Endothelial cell (in vitro differentiated cells): Measurements from ENCODE around the gene CYTH2. TPM values are rescaled to one million over a fixed set of nuclear protein-coding genes. Genes with fewer than 3 reads are reported as not detected.
A peak's percentile ranks its signal among the peaks of the same experiment; 100 is the strongest.

Experiments used
- DNase-seq: peaks from one replicate; pipeline ENCODE4 v3.0.0; 2021; ENCODE audit warnings: low spot score
- H3K27ac Mint-ChIP-seq: one replicate; pipeline ENCODE4 v1.8.0; 2021; ENCODE audit warnings: mixed read lengths, inconsistent platforms; ENCODE audit not compliant: unreplicated experiment
- H3K27me3 Mint-ChIP-seq: one replicate; pipeline ENCODE4 v1.8.0; 2021; ENCODE audit warnings: mild to moderate bottlenecking, moderate library complexity, mixed read lengths, inconsistent platforms; ENCODE audit not compliant: unreplicated experiment
- H3K36me3 Mint-ChIP-seq: one replicate; pipeline ENCODE4 v1.8.0; 2021; ENCODE audit warnings: mild to moderate bottlenecking, low read depth, mixed read lengths, inconsistent platforms; ENCODE audit not compliant: unreplicated experiment
- H3K4me1 Mint-ChIP-seq: one replicate; pipeline ENCODE4 v1.8.0; 2021; ENCODE audit warnings: mild to moderate bottlenecking, mixed read lengths, inconsistent platforms; ENCODE audit not compliant: unreplicated experiment
- H3K4me3 Mint-ChIP-seq: one replicate; pipeline ENCODE4 v1.8.0; 2021; ENCODE audit warnings: mild to moderate bottlenecking, mixed read lengths, inconsistent platforms; ENCODE audit not compliant: unreplicated experiment
- H3K9me3 Mint-ChIP-seq: one replicate; pipeline ENCODE4 v1.8.0; 2021; ENCODE audit warnings: mixed read lengths, inconsistent platforms; ENCODE audit not compliant: unreplicated experiment
- CTCF ChIP-seq: fragments of 200-600 bp; sonication (generic); IDR thresholded peaks from one replicate; pipeline ENCODE4 v1.5.0; 2021; ENCODE audit warnings: antibody characterized with exemption; ENCODE audit not compliant: unreplicated experiment
- total RNA-seq: library from RNA; stranded (reverse); fragmentation: NEBNext Ultra II Directional; extraction: Animal tissue kit (Norgen Biotek cat#: 25700); gene quantifications from one replicate; pipeline ENCODE4 v1.2.1, GENCODE V29; 2021; ENCODE audit not compliant: unreplicated experiment

Gene CYTH2
- total RNA-seq, 1 donor from 2014 or later: 165 TPM

- Mint-ChIP-seq H3K27me3 (peaks cover 27% of the 10 kb centered on the region), H3K27ac (no peak overlapping the region)
Observed at GRCh38 chr19:48466561-48467325, 2.4 kb upstream of the CYTH2 start.

GRCh38 chr19:48468772-48469288, 339 bp upstream of the CYTH2 start:
- Mint-ChIP-seq H3K9me3 (no peaks in the 10 kb centered on the region), H3K36me3 (peaks cover 29% of the 10 kb centered on the region), H3K4me1 (peaks cover 18% of the 10 kb centered on the region), H3K27me3 (peaks cover 32% of the 10 kb centered on the region), H3K4me3 (peak overlapping the region; percentile 93), H3K27ac (peak overlapping the region; percentile 99)
- DNase-seq: peak; percentile 97
- no peak for TF ChIP-seq CTCF

More at GRCh38 chr19:48466561-48467325, 2.4 kb upstream of the CYTH2 start:
- no peaks in the 10 kb centered on the region for H3K9me3 Mint-ChIP-seq
- H3K36me3 Mint-ChIP-seq: peaks cover 13% of the 10 kb centered on the region
- DNase-seq: no peak
- TF ChIP-seq CTCF: no peak
- peaks cover 18% of the 10 kb centered on the region for H3K4me1 Mint-ChIP-seq
- no peak overlapping the region for H3K4me3 Mint-ChIP-seq

- peaks cover 18% of the 10 kb centered on the region for H3K4me1 Mint-ChIP-seq
- H3K4me3 Mint-ChIP-seq: peak overlapping the region; percentile 94
- DNase-seq: no peak
- H3K27me3 Mint-ChIP-seq: peaks cover 39% of the 10 kb centered on the region
- H3K27ac Mint-ChIP-seq: peak overlapping the region; percentile 88
- H3K36me3 Mint-ChIP-seq: peaks cover 36% of the 10 kb centered on the region
- TF ChIP-seq CTCF: no peak
- H3K9me3 Mint-ChIP-seq: no peaks in the 10 kb centered on the region
Observed at GRCh38 chr19:48469934-48470680, 938 bp downstream of the CYTH2 start.

GRCh38 chr19:48470856-48471255, 1.7 kb downstream of the CYTH2 start:
- Mint-ChIP-seq H3K27me3 (peaks cover 46% of the 10 kb centered on the region), H3K4me1 (peaks cover 20% of the 10 kb centered on the region), H3K4me3 (peak overlapping the region; percentile 94), H3K9me3 (no peaks in the 10 kb centered on the region), H3K36me3 (peaks cover 44% of the 10 kb centered on the region), H3K27ac (peak overlapping the region; percentile 86)
- TF ChIP-seq CTCF: no peak
- DNase-seq: no peak
